HG02610 (cell line): ENCODE measurements around the gene FHIT.
"Not testable (repeated sequence)": the region's sequence is repeated elsewhere in the genome, so short reads cannot be mapped to it uniquely, and the experiment has no call there.

Source experiments
- ATAC-seq: cut with Tn5 transposase; IDR thresholded peaks from one replicate; pipeline ENCODE4 v1.9.1; 2021; ENCODE audit warnings: mild to moderate bottlenecking, moderate library complexity; ENCODE audit not compliant: unreplicated experiment

FHIT gene

GRCh38 chr3:60585918-60586317 is 665.3 kb downstream of the FHIT start:
- no peak for ATAC-seq

- ATAC-seq, result no peak
These were observed 667.0 kb downstream of the FHIT start for GRCh38 chr3:60584250-60584649.

- no peak for ATAC-seq
These were observed 669.0 kb downstream of the FHIT start for GRCh38 chr3:60582288-60582687.

GRCh38 chr3:60580809-60581208 is 670.4 kb downstream of the FHIT start:
- no peak for ATAC-seq

- no peak for ATAC-seq
These were observed 671.5 kb downstream of the FHIT start for GRCh38 chr3:60579734-60580133.

GRCh38 chr3:60578936-60579335 is 672.3 kb downstream of the FHIT start:
- no peak for ATAC-seq

GRCh38 chr3:60577601-60578000 is 673.7 kb downstream of the FHIT start:
- ATAC-seq, result no peak

- no peak for ATAC-seq
These were observed 675.5 kb downstream of the FHIT start for GRCh38 chr3:60575718-60576272.

GRCh38 chr3:60574046-60574769 is 677.0 kb downstream of the FHIT start:
- no peak for ATAC-seq

- no peak for ATAC-seq
These were observed 677.8 kb downstream of the FHIT start for GRCh38 chr3:60573494-60573893.

- no peak for ATAC-seq
These were observed 679.7 kb downstream of the FHIT start for GRCh38 chr3:60571511-60571910.

- no peak for ATAC-seq
These were observed 694.1 kb downstream of the FHIT start for GRCh38 chr3:60557122-60557521.

- peak; percentile 90 for ATAC-seq
These were observed 695.4 kb downstream of the FHIT start for GRCh38 chr3:60555686-60556354.

GRCh38 chr3:60553144-60553543 is 698.1 kb downstream of the FHIT start:
- ATAC-seq, result no peak

- ATAC-seq, result no peak
These were observed 698.7 kb downstream of the FHIT start for GRCh38 chr3:60552581-60552980.

GRCh38 chr3:60551455-60552209 is 699.6 kb downstream of the FHIT start:
- no peak for ATAC-seq

GRCh38 chr3:60549863-60550262 is 701.4 kb downstream of the FHIT start:
- no peak for ATAC-seq

- ATAC-seq, result no peak
These were observed 708.3 kb downstream of the FHIT start for GRCh38 chr3:60542995-60543394.

GRCh38 chr3:60539394-60539793 is 711.9 kb downstream of the FHIT start:
- not testable (repeated sequence) for ATAC-seq

GRCh38 chr3:60536420-60536819 is 714.8 kb downstream of the FHIT start:
- ATAC-seq, result no peak

- no peak for ATAC-seq
These were observed 719.5 kb downstream of the FHIT start for GRCh38 chr3:60531759-60532158.

GRCh38 chr3:60528651-60529050 is 722.6 kb downstream of the FHIT start:
- ATAC-seq, result no peak
